ENCODE data around the gene CRNKL1.
A peak's percentile ranks its signal among the peaks of the same experiment; 100 is the strongest.

DNA sequence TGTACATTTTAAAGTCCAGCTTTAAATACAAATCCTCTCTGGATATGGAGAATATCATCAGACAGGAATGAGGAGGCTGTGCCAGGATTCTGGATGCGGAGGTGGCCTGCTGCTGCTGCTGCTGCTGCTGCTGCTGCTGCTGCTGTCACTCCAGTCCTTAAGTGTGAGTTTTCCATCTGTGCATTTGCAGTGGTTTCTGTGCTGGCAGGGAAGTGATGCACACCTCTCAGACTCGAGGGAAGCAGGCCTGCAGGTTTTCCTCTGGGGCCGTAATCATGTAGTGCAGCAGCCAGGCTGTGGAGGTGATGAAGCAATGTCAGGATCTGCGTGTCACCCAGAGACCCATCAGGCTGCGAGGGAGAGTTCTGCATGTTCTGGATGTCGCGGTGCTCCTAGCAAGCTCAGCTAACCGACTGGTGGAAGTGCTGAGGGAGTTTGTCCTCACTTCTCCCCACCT, 32.1 kb upstream of the CRNKL1 start:
- TF ChIP-seq CTCF (conservative IDR thresholded peaks at IDR 0.05; ENCODE audit: low read depth, low read length) (no peak), RFX5 (IDR thresholded peaks at IDR 0.05; ENCODE audit: low read depth, low read length) (no peak), MAFK (IDR thresholded peaks at IDR 0.05; ENCODE audit: low read depth, low read length) (no peak), CEBPB (IDR thresholded peaks at IDR 0.05; ENCODE audit: low read depth, low read length) (0 out of 2 replicates have a peak, but pooled peaks have one; percentile 9), RAD21 (IDR thresholded peaks at IDR 0.05; ENCODE audit: low read length) (no peak), SMC3 (IDR thresholded peaks at IDR 0.05; ENCODE audit: low read depth, low read length) (no peak), POLR2A (IDR thresholded peaks at IDR 0.05; ENCODE audit: low read depth, low read length) (no peak), FOS (IDR thresholded peaks at IDR 0.05; ENCODE audit: low read depth, low read length) (no peak), BHLHE40 (IDR thresholded peaks at IDR 0.05; ENCODE audit: low read depth, low read length) (no peak)
- TF ChIP-seq, protein P1, sequence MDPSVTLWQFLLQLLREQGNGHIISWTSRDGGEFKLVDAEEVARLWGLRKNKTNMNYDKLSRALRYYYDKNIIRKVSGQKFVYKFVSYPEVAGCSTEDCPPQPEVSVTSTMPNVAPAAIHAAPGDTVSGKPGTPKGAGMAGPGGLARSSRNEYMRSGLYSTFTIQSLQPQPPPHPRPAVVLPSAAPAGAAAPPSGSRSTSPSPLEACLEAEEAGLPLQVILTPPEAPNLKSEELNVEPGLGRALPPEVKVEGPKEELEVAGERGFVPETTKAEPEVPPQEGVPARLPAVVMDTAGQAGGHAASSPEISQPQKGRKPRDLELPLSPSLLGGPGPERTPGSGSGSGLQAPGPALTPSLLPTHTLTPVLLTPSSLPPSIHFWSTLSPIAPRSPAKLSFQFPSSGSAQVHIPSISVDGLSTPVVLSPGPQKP (IDR thresholded peaks at IDR 0.05; ENCODE audit: borderline replicate concordance, low read depth, low read length) = no peak
- TF ChIP-seq, protein P2, sequence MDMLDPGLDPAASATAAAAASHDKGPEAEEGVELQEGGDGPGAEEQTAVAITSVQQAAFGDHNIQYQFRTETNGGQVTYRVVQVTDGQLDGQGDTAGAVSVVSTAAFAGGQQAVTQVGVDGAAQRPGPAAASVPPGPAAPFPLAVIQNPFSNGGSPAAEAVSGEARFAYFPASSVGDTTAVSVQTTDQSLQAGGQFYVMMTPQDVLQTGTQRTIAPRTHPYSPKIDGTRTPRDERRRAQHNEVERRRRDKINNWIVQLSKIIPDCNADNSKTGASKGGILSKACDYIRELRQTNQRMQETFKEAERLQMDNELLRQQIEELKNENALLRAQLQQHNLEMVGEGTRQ (IDR thresholded peaks at IDR 0.05; ENCODE audit: low read depth, low read length) = no peak
